Stimulated activated CD4-positive, alpha-beta T cell treated with anti-CD3 and anti-CD28 coated beads, Interleukin-1b, Interleukin-23, amount 100 ng/mL, for 1 hour (primary cell): ENCODE measurements around the gene MLXIPL.
"Not testable (repeated sequence)": the region's sequence is repeated elsewhere in the genome, so short reads cannot be mapped to it uniquely, and the experiment has no call there.

Experiments
- DNase-seq, 2 donors: peaks; one replicate each; pipeline ENCODE4 v3.0.0-alpha.2; 2020; ENCODE audit warnings: low read depth in 2 of 2

Gene MLXIPL

DNA sequence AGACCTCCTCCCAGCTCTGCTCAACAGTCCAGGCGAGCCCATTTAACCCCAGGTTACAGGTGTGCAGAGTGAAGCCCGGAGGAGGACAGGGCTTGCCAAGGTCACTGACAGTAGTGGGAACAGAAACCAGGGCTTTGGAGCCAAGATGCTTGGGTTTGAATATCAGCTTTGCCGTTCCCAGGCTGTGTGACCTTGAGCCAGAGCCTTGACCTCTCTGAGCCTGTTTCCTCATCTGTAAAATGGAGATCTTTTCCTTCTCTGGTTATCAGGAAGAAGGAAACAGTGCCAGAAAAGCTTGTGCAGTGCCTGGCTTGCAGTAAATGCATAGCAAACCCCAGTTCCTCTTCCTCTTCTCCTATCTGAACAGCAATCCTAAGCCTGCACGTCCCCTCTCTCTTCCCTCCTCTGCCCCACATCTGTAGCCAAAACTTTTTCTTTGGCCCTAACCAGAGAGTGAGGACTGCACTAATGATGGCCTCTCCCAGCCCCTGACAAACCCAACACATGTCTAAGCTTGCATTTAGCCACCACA is 21.4 kb upstream of the MLXIPL start:
- no peak for DNase-seq

DNA sequence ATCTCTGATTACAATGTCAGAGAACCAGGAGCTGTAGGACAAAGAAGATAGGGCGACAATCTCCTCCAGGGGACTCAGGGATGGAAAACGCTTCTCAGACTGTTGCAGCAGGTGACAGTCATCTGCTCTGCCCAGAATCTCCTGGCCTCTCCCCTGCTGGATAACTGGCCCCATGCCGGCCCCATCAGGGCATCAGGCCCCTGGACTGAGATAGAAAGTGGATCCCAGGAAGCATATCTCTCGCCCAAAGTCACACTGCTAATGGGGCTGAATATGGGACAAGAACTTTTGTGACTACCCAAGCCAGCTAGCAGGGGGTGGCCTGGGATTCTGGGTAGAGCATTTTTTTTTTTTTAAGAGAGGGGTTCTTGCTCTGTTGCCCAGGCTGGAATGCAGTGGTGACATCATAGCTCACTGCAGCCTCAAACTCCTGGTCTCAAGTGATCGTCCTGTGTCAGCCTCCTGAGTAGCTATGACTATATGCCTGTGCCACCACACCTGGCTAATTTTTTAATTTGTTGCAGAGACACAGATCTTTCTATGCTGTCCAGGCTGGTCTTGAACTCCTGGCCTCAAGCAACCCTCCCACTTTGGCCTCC is 20.5 kb upstream of the MLXIPL start:
- no peak for DNase-seq

DNA sequence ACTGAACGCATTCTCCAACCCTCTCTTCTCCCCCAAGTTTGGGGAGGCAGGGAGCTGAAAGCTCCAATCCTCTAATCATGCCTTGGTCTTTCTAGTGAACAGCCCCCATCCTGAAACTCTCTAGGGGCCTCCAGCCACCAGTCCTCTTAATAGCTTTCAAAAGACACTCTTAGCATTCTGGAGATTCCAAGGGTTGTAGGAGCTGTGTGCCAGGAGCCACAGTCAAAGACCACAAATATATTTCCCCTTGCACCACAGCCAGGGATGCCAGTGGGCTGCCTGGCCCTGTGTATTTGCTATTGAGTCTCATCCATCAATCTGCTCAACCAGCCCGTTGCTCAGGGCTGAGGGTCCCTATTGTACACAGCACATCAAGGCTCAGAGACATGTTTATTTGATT is 18.5 kb upstream of the MLXIPL start:
- no peak for DNase-seq

DNA sequence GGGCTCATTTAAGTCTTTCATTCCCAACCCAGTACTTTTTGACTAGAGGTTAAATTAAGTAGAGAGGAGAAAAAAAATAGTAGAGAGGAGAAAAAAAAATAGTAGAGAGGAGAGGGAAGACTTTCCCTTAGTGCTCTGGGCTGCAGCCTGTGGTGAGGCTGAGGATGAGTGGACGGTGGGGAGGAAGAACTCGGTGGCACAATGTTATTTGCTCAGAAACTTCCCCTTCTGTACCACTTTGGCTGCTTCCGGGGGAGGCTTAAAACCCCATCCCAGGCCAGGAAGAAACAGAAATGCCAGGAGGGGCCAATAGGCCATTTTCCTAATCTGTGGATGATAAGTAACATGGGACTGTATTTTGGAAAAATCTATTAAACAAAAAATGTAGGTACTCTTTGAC is 14.6 kb upstream of the MLXIPL start:
- DNase-seq: no peak

DNA sequence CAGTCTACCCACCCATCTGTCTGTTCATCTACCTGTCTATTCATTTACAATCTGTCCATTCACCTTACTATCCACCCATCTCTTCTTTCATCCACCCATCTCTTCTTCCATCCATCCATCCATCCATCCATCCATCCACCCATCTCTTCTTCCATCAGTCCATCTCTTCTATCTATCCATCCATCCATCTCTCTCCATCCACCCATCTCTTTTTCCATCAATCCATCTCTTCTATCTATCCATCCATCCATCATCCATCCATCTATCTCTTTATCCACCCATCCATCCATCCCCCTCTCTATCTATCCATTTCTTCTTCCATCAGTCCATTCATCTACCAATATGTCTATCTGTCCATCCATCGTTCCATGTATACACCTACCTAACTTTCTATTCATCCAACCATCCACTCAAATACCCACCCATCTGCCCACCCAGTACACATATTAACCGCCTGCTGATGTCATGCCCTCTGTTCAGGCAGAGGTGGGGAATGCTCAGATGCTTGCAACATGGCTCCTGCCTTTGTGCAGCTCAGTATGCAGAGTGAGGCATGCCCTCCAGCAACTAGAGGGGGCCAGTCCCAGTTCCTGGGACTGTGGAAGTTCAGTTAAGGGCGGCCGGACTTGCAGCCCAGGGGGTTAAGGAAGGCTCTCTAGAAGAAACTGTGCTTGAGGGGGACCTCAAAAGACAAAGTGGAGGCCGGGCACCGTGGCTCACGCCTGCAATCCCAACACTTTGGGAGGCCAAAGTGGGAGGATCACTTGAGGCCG is 11.3 kb upstream of the MLXIPL start:
- no peak for DNase-seq

DNA sequence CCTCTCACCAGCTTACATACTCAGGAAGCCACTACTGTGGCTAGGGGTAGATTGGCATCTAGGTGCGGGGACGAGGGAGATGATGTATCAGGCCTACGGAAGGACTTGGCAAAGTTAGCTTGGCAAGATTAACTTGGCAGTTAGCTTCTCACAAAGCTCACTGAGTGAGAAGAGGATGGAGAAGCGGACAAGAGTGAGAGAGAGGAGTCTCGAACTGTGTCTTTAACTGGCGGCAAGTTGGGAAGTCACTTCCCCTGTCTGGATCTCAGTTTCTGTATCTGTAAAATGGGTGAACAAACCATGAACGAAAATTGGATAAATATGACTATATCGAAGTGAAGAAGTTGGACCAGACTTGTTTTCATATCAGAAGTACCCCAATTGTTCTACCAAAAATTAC is 9.5 kb upstream of the MLXIPL start:
- DNase-seq: no peak

DNA sequence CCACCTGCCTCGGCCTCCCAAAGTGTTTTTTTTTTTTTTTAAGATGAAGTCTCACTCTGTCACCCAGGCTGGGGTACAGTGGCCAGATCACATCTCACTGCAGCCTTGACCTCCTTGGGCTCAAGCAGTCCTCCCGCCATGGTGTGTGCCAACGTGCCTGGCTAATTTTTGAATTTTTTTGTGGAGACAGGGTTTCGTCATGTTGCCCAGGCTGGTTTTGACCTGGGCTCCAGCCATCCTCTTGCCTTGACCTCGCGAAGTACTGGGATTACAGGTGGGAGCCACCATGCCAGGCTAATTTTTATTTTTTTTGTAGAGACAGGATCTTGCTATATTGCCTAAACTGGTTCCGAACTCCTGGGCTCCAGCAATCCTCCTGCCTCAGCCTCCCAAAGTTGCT is 9.0 kb upstream of the MLXIPL start:
- no peak for DNase-seq

DNA sequence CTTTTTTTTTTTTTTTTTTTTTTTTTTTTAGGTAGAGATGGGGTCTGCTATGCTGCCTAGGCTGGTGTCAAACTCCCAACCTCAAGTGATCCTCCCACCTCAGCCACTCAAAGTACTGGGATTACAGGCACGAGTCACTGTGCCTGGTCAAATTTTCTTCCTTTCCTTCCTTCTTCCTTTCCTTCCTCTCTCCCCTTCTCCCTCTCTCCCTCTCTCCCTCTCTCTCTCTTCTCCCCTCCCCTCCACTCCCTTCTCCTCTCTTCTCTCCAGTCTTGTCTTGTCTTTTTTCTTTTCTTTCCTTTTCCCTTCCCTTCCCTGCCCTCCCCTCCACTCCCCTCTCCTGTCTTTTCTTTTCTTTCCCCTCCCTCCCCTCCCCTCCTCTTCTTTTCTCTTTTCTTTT is 7.2 kb upstream of the MLXIPL start:
- no peak for DNase-seq

DNA sequence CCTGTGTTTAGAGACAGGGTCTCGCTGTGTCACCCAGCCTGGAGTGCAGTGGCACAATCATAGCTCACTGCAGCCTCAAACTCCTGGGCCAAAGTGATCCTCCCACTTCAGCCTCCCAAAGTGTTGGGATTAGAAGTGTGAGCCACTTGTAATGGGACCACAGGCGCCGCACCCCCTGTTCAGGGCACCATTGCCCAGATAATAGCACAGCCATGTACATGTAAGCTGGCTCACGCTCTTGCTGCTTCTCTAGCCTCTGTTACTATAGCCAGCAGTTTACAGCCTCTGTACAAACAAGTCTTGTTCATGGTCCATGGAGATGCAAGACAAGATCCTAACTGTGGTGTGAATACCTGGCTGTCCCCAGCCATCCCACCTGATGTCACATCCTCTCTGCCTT is 4.2 kb upstream of the MLXIPL start:
- no peak for DNase-seq

DNA sequence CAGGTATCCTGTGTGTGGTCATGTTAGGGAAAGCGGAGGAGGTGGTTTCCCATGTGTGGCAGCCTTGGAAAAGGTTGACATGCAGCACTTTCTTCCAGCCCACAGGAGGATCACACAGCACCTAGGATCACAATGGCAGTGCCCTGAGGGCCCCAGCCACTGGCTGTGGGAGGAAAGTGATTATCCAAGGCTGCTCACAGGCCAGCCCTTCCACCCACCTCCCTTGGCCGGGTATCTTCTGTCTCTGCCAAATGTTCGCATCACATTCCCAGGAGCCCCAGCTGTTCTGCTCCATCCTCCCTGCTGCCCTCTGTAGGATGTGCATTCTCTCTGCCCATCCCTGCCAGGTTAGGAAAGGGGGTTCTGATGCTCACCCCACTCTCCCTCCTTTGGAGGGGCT is 2.5 kb upstream of the MLXIPL start:
- no peak for DNase-seq

DNA sequence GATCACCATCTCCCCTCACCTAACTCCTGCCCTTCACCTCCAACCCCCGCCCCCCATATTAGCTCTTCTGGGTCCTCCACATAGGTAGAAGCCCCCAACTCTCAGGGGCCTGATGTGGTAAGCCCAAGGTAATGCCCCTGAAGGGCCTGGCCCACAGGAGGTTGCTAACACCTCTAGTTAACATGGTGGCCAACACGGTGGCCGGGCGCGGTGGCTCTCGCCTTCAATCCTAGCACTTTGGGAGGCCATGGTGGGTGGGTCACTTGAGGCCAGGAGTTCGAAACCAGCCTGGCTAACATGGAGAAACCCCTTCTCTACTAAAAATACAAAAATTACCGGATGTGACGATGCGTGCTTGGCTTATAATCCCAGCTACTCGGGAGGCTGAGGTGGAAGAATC is 954 bp upstream of the MLXIPL start:
- no peak for DNase-seq

DNA sequence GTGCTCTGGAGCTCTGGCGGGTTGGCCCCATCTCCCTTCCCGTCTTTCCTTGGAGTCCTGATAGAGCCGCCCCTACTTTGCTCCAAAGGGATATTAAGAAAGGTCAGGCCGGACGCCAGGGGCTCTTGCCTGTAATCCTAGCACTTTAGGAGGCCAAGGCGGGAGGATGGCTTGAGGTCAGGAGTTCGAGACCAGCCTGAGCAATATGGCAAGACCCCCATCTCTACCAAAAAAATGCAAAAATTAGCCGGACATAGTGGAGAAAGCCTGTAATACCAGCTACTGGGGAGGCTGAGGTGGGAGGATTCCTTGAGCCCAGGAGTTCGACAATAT is 313 bp upstream of the MLXIPL start:
- DNase-seq: no peak

DNA sequence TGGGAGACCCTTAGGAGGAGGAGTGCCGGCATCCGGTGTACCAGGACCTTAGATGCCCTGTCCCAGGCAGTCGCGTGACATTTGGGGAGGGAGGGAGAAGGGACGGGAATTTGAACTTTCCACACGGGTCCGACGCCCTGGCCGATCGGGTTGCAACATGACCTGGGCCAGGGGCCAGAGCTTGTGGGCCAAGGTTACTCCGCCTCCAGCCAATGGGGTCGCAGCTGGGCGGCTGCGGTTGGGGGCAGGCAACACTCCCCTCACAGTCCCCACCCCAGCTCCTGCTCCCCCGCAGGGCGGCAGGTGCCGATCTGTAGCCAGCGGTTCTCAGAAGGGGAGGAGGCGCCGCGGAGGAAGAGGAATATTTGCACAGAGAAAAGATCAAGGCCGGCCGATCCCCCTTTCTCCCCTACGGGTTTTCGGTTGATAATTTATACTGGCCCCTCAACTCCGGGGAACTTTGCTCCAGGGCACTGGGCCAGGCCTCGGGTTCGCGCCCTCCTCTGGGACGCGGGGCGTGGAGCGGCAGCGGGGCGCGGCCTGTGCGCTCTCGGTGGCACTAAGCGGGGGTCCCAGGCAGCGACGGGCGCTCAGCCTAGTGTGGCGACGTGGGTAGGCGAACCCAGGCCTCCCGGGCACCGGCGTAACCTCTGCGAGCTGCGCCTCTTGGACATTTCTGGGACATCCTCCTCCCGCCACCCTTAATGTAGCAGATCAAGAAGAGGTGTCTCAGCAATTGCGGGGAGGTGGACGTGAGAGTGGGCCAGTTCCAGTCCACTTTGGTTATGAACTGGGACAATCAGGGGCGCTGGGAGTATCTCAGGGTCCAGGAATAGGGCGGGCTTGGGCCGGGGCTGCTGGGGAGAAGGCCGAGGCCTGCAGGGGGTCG is 1.2 kb downstream of the MLXIPL start:
- no peak for DNase-seq

DNA sequence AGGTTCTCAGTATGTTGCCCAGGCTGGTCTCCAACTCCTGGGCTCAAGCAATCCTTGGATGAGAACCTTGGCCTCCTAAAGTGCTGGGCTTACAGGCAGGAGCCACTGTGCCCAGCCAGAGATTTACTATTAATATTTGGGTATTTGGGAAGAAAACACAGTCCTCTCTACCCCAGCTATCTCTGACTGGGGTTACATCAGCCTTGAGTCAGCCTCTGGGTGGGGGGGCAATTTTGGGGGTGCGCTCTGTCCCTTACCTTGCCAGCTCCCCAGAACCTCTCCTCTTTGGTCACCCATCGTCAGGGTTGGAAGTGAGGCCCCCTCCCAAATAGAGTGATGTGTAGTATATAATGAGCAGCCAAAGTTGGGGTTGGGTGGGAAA is 1.8 kb downstream of the MLXIPL start:
- DNase-seq: no peak

DNA sequence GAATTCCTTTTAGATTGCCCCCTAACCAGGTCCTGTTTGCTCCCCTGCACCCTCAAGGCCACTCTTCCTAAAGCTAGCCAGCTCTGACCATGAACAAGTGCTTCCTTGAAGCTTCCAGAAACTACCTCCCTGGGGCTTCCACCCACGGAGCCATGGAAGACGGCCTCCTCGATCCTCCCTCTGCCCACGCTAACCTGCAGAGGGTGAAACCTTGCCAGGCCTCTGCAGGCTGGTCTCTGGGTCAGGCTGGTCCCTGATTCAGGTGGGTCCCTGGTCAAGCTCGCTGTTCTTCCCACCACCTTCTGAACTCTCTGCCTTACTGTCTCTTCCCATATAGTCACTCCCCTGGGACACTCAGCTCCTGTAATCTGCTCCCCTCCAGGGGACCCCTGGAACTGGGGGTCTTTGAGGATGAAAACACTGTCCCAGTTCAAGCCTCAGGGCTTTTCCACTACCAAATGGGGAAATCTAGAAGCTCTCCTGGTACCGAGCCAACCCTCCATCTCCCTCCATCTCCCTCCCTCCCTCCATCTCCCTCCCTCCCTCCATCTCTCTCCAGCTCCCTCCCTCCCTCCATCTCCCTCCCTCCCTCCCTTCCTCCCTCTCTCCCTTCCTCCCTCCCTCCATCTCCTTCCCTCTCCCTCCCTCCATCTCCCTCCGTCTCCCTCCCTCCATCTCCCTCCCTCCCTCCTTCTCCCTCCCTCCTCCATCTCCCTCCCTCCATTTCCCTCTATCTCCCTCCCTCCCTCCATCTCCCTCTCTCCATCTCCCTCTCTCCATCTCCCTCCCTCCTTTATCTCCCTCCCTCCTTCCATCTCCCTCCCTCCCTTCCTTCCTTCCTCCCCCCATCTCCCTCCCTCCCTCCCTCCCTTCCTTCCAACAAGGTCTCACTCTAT is 2.9 kb downstream of the MLXIPL start:
- no peak for DNase-seq

DNA sequence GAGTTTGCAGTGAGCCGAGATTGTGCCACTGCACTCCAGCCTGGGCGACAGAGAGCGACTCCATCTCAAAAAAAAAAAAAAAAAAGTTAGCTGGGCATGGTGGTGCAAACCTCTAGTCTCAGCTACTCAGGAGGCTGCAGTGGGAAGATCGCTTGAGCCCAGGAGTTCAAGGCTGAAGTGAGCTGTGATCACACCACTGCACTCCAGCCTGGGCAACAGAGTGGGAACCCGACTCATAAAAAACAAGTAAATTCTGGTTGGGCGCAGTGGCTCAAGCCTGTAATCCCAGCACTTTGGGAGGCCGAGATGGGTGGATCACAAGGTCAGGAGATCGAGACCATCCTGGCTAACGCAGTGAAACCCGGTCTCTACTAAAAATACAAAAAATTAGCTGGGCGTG is 4.9 kb downstream of the MLXIPL start:
- not testable (repeated sequence) for DNase-seq

DNA sequence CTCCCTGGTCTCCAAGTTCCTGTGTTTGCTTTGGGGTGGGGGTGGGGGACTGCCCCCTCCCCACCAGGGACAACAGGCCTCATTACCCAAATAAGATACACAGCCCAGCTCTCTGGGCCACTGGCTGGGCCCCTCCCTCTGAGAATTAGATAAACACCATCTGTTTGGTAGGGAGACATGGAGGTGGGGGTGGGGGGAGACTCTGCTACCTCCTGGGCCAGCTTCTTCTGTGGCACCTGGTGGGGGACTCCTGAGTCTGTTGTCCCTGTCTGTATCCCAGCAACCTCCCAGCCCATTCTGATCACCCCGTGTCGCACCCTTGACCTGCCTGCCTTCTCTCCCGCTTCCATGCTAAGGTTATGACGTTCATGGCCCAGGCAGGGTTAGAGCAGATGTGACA is 5.8 kb downstream of the MLXIPL start:
- no peak for DNase-seq

DNA sequence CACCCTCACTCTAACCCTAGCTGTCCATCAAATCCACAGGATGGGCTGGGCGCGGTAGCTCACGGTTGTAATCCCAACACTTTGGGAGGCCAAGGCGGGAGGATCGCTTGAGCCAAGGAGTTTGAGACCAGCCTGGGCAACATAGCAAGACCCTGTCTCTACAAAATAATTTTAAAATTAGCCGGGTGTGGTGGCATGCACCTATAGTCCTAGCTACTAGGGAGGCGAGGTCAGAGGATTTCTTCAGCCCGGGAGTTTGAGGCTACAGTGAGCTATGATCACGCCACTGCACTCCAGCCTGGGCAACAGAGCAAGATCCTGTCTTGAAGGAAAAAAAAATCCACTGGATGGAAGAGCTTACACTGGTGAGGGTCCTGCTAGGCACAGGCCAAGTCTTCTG is 6.8 kb downstream of the MLXIPL start:
- DNase-seq: not testable (repeated sequence)

DNA sequence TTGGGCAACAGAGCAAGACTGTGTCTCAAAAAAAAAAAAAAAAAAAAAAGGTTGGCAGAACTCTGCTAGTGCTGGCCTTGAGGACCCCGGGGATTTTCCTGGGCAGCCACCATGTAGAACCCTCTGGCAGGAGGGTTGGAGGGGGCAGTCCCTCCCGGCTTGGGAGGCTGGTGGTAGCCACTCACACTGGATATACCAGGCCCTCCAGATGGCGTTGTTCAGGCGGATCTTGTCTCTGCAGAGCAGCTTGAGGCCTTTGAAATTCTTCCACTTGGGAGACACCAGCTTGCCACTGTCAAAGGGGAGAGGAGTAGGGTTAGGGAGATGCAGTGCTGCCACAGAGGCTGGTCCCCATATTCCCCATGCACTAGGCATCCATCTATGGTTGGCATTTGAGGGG is 8.4 kb downstream of the MLXIPL start:
- DNase-seq: no peak

DNA sequence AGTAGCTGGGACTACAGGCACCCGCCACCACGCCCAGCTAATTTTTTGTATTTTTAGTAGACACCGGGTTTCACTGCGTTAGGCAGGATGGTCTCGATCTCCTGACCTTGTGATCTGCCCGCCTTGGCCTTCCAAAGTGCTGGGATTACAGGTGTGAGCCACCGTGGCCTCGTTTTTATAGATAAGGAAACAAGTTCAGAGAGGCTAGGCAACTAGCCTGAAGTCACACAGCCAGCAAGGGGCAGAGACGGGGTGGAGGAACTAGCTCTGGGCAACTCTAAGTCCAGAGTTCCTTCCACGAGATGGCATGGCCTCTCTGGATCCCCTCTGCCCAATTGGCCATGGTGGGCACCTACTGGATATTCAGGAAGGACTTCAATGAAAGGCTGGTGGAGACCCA is 9.4 kb downstream of the MLXIPL start:
- DNase-seq: not testable (repeated sequence)

DNA sequence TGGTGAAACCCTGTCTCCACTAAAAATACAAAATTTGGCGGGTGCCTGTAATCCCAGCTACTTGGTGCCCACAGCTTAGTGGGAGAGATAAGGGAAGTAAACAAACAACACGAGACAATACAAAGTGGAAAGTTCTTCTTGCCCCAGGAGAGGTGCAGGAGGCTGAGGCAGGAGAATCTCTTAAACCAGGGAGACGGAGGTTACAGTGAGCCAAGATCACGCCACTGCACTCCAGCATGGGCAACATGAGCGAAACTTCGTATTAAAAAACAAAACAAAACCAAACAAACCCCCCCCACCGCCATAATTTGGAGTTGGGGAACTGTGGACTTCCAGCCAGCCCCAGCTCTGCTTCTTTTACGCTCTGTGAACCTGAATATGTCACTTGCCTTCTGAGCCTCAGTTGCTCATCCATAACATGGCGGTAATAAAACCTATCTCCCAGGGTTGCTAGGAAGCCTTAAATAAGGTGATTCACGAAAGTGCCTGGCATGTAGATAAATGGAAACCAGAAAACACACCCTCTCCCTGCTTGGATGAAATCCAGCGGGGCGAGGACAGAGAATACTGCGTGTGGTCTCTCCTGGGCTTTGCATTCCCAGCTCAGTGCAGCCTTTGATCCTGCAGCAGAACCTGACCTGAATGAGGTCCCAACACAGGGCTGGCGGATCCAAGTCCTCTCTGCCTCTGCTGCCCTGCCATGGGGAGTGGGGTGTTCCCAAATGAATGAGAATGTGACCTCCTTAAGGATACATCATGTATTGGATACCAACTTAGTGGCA is 10.2 kb downstream of the MLXIPL start:
- DNase-seq: no peak
